ELF-1 (cell line): Measurements from ENCODE around the gene LCE1D.

Experiments
- DNase-seq: peaks from one replicate; pipeline ENCODE4 v3.0.0-alpha.2; 2016; ENCODE audit warnings: low read depth, low spot score

Gene LCE1D

DNA sequence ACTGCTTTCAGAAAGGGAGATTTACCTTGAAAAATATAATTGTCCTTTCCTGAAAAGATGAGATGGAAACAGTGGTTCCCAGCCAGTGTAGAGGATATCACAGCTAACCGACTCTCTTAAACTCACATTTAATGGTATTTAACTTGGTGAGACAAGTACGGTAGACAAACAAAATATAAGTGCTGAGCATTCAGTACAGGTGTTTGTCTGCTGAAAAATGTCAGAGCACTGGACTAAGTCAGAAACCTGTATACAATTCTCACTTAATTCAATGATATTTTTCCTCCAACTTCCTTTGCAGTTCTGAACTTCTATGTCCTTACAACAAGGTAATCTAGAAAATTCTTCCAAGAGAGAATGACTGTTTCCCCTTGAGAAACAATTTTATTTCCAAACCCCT lies 15.2 kb downstream of the LCE1D start, which contains the start of gene LCE1B:
Gene LCE1B, plus strand, starts transcription at position 301 of the 400 bp plus-strand sequence. CDS start 476 bp downstream, outside the sequence.
- DNase-seq: no peak

DNA sequence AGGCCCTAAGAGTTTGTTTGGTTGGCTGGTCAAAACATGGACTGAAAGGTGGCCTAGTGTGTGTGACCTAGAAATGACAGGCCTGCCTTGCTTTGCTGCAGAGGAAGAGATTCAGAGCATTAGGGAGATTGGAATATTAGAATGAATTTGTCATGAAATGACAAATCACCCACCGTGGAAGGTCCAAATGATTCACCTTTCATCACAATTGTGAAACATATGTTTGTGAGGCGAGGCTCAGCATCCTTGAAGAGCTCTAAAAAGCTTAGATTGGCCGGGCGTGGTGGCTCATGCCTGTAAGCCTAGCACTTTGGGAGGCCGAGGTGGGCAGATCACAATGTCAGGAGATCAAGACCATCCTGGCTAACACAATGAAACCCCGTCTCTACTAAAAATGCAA lies 20.8 kb downstream of the LCE1D start:
- DNase-seq: no peak

DNA sequence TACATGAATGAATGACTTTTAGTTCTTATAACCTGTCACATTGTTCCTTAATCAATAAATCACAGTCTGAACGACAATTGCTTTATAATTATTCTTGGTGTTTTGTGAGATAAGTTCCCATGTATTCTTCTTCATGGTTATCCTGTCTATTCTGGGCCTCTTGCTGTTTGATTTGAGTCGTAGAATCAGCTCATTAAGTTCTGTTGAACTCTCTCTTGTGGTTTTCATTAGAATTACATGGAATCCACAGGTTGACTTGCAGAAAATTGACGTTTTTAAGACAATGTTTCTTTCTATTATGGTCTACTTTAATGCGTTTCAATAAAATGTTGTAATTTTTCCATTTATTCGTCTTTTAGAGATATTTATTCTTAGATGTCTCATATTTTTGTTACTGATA lies 26.8 kb downstream of the LCE1D start:
- DNase-seq: no peak

DNA sequence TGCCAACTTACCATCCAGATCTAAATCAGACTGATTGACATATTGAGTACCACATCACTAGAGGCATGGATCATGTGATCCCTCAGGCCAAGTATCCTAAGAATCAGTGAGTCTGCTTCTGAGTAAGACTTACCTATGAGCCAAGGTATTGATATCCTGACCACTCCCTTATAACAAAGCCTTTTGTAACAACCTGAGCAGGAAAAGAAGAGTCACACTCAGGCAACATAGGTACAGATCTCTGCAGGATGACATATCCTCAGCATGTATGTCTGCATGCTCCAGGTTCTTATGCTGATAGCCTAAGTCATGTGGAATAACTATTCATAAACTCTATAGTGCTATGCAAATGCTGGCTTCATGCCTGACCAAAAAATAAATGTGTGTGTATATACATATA lies 28.4 kb downstream of the LCE1D start:
- DNase-seq: no peak

DNA sequence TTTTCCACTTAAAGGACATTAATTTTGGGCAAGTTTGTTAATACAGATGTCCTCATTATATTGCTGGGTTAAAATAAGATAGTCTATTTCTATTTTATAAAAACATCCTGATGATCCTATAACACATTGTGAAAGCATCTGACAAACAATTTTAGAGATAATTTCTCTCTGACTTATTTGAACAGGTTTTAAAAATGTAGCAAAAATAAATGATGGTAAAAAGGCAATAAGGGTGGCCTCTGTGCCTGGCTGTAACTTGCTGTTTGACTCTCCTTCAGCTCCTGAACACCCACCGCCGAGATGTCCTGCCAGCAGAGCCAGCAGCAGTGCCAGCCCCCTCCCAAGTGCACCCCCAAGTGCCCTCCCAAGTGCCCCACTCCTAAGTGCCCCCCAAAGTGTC lies 30.7 kb downstream of the LCE1D start, which contains the start of gene LCE1A:
Gene LCE1A, plus strand, starts transcription at position 301 of the 400 bp plus-strand sequence. Its CDS starts 0 bp downstream, at position 301.
- DNase-seq: no peak

DNA sequence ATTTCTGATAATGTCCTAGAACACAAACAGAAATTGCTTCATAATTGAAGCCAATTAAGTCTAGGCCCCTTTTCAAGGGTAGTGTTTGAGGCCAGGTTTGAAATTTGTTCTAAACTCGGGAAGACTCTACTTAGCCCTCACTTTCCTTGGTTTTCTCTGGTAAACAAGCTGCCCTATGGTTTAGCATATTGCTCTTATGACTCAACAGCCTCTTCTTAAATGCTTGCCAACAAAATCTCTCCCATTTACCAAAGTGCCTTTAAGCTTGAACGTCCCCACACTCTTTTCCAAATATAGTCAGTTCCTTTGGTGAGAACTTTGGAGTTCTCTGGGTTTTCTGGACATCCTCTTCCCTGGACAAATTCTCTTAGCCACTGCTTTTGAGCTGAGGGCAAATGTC lies 40.3 kb downstream of the LCE1D start:
- no peak for DNase-seq

DNA sequence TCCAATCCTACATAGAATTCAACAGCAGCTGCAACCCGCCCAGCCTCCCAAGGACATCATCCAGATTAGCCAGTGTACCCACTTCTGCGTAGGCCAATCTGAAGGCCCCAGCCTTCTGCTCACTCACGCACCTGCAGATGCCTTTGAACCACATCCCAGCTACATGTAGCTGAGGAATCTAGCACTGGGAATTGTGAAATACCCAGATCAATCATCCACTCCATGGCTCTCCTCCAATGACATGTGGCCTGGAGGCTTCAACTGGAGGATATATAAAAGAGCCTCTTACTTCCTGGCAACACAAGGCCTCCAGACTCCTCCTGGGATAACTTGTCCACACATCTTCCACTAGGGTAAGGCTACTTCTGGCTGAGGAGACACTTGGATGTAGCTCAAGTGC lies 46.0 kb downstream of the LCE1D start, which contains the start of gene LCE6A:
Gene LCE6A, plus strand, starts transcription at position 301 of the 400 bp plus-strand sequence. CDS start 665 bp downstream, outside the sequence.
- DNase-seq: no peak
